SJSA1 (cell line): ENCODE measurements around the gene B2M. TPM values are rescaled to one million over a fixed set of nuclear protein-coding genes. Genes with fewer than 3 reads are reported as not detected.

Source experiments
- DNase-seq, 2 experiments: peaks; one replicate each; pipeline ENCODE4 v3.0.0-alpha.2; 2015 to 2020; ENCODE audit warnings: low spot score in 2 of 2, low read depth in 1 of 2
- H3K27ac ChIP-seq: fragments of 250-450 bp; sonication (Bioruptor Pico); 2 replicates; pipeline ENCODE4 v1.5.1; 2020; ENCODE audit warnings: mild to moderate bottlenecking, moderate library complexity
- H3K27me3 ChIP-seq: fragments of 250-450 bp; sonication (Bioruptor Pico); replicated peaks from 2 replicates; pipeline ENCODE4 v1.5.1; 2020; ENCODE audit warnings: mild to moderate bottlenecking, moderate library complexity
- H3K36me3 ChIP-seq: fragments of 250-450 bp; sonication (Bioruptor Pico); 2 replicates; pipeline ENCODE4 v1.5.1; 2020; ENCODE audit warnings: mild to moderate bottlenecking
- H3K4me1 ChIP-seq: fragments of 250-450 bp; sonication (Bioruptor Pico); replicated peaks from 2 replicates; pipeline ENCODE4 v1.6.1; 2021; ENCODE audit warnings: mild to moderate bottlenecking
- H3K4me3 ChIP-seq: fragments of 250-450 bp; sonication (Bioruptor Pico); 2 replicates; pipeline ENCODE4 v1.5.1; 2020; ENCODE audit warnings: mild to moderate bottlenecking
- H3K9me3 ChIP-seq: fragments of 250-450 bp; sonication (Bioruptor Pico); replicated peaks from 2 replicates; pipeline ENCODE4 v1.5.1; 2020; ENCODE audit warnings: mild to moderate bottlenecking
- total RNA-seq: library from RNA; depleted of rRNA; stranded (reverse); fragments of >200 nt; shearing (Covaris generic); gene quantifications from 2 replicates; pipeline ENCODE4 v1.2.3, GENCODE V29; 2014; rRNA removed

Gene B2M
- total RNA-seq = 7,277 and 7,743 TPM in 2 replicates

GRCh38 chr15:44711096-44711742, at the start of gene B2M, which contains the start of gene PATL2:
Gene B2M, plus strand, starts transcription at chr15:44711517. Its CDS starts 30 bp downstream, at chr15:44711547.
Gene PATL2, minus strand, starts transcription at chr15:44711323. Its CDS starts 34,833 bp downstream, at chr15:44676490.
- Histone ChIP-seq H3K36me3 (peaks cover 49% of the 10 kb centered on the region), H3K27ac (peak within 1 kb of the TSS; percentile 99), H3K4me3 (peak within 1 kb of the TSS; percentile 88), H3K4me1 (peaks cover 26% of the 10 kb centered on the region), H3K9me3 (no peaks in the 10 kb centered on the region), H3K27me3 (no peaks in the 10 kb centered on the region)
- DNase-seq = peak; percentile 96 to 98

GRCh38 chr15:44661576-44661975, 49.7 kb upstream of the B2M start:
- peaks cover 34% of the 10 kb centered on the region for H3K36me3 ChIP-seq
- H3K27me3 ChIP-seq = no peaks in the 10 kb centered on the region
- H3K4me3 ChIP-seq = no peak overlapping the region
- no peaks in the 10 kb centered on the region for H3K9me3 ChIP-seq
- DNase-seq = no peak
- no peak overlapping the region for H3K27ac ChIP-seq
- peaks cover 11% of the 10 kb centered on the region for H3K4me1 ChIP-seq

- DNase-seq = peak in 1 of 2 experiments; percentile 67
- Histone ChIP-seq H3K9me3 (no peaks in the 10 kb centered on the region), H3K4me1 (peaks cover 11% of the 10 kb centered on the region), H3K4me3 (peak overlapping the region; percentile 79), H3K27me3 (no peaks in the 10 kb centered on the region), H3K36me3 (peaks cover 26% of the 10 kb centered on the region), H3K27ac (peak overlapping the region; percentile 75)
Observed at GRCh38 chr15:44662478-44663409, 48.6 kb upstream of the B2M start.

- Histone ChIP-seq H3K27me3 (no peaks in the 10 kb centered on the region), H3K36me3 (peaks cover 19% of the 10 kb centered on the region), H3K27ac (peak within 1 kb of the TSS; percentile 75), H3K9me3 (no peaks in the 10 kb centered on the region), H3K4me3 (peak within 1 kb of the TSS; percentile 79), H3K4me1 (peaks cover 11% of the 10 kb centered on the region)
- DNase-seq = peak; percentile 95 to 98
Observed at GRCh38 chr15:44663410-44664308, 47.7 kb upstream of the B2M start, which contains the start of gene SPG11. Gene SPG11, minus strand, starts transcription at chr15:44663662. Its CDS starts 15 bp downstream, at chr15:44663647.

- Histone ChIP-seq H3K27me3 (no peaks in the 10 kb centered on the region), H3K9me3 (no peaks in the 10 kb centered on the region), H3K4me1 (peaks cover 11% of the 10 kb centered on the region), H3K4me3 (no peak overlapping the region), H3K36me3 (peaks cover 4% of the 10 kb centered on the region), H3K27ac (no peak overlapping the region)
- no peak for DNase-seq
Observed at GRCh38 chr15:44666210-44667038, 44.9 kb upstream of the B2M start.

GRCh38 chr15:44667039-44667360, 44.3 kb upstream of the B2M start:
- H3K27me3 ChIP-seq = no peaks in the 10 kb centered on the region
- no peaks in the 10 kb centered on the region for H3K9me3 ChIP-seq
- H3K4me1 ChIP-seq = peaks cover 10% of the 10 kb centered on the region
- H3K36me3 ChIP-seq = peaks cover 4% of the 10 kb centered on the region
- H3K4me3 ChIP-seq = no peak overlapping the region
- H3K27ac ChIP-seq = no peak overlapping the region
- no peak for DNase-seq

GRCh38 chr15:44668921-44669320, 42.4 kb upstream of the B2M start:
- no peaks in the 10 kb centered on the region for H3K27me3 ChIP-seq
- H3K9me3 ChIP-seq = no peaks in the 10 kb centered on the region
- no peak overlapping the region for H3K4me3 ChIP-seq
- H3K4me1 ChIP-seq = peaks cover 2% of the 10 kb centered on the region
- DNase-seq = no peak
- no peak overlapping the region for H3K27ac ChIP-seq
- H3K36me3 ChIP-seq = no peaks in the 10 kb centered on the region

GRCh38 chr15:44670087-44670950, 41.0 kb upstream of the B2M start:
- no peaks in the 10 kb centered on the region for H3K36me3 ChIP-seq
- no peak overlapping the region for H3K4me3 ChIP-seq
- H3K9me3 ChIP-seq = no peaks in the 10 kb centered on the region
- H3K27me3 ChIP-seq = no peaks in the 10 kb centered on the region
- DNase-seq = no peak
- H3K4me1 ChIP-seq = no peaks in the 10 kb centered on the region
- no peak overlapping the region for H3K27ac ChIP-seq

- no peaks in the 10 kb centered on the region for H3K36me3 ChIP-seq
- no peaks in the 10 kb centered on the region for H3K27me3 ChIP-seq
- no peak for DNase-seq
- H3K4me1 ChIP-seq = no peaks in the 10 kb centered on the region
- H3K4me3 ChIP-seq = no peak overlapping the region
- no peak overlapping the region for H3K27ac ChIP-seq
- H3K9me3 ChIP-seq = no peaks in the 10 kb centered on the region
Observed at GRCh38 chr15:44673639-44674038, 37.7 kb upstream of the B2M start.

- H3K36me3 ChIP-seq = no peaks in the 10 kb centered on the region
- no peaks in the 10 kb centered on the region for H3K9me3 ChIP-seq
- DNase-seq = no peak
- H3K27me3 ChIP-seq = no peaks in the 10 kb centered on the region; the same call in none of the 2 replicates
- H3K4me3 ChIP-seq = no peak overlapping the region
- no peaks in the 10 kb centered on the region for H3K4me1 ChIP-seq
- H3K27ac ChIP-seq = no peak overlapping the region
Observed at GRCh38 chr15:44675911-44676310, 35.4 kb upstream of the B2M start.

GRCh38 chr15:44676676-44677075, 34.6 kb upstream of the B2M start:
- no peak for DNase-seq
- Histone ChIP-seq H3K4me1 (no peaks in the 10 kb centered on the region), H3K27ac (no peak overlapping the region), H3K27me3 (no peaks in the 10 kb centered on the region; the same call in none of the 2 replicates), H3K36me3 (no peaks in the 10 kb centered on the region), H3K4me3 (no peak overlapping the region), H3K9me3 (no peaks in the 10 kb centered on the region)

- Histone ChIP-seq H3K36me3 (no peaks in the 10 kb centered on the region), H3K4me3 (no peak overlapping the region), H3K9me3 (no peaks in the 10 kb centered on the region), H3K27ac (no peak overlapping the region), H3K4me1 (peaks cover 8% of the 10 kb centered on the region), H3K27me3 (no peaks in the 10 kb centered on the region; the same call in none of the 2 replicates)
- DNase-seq = no peak
Observed at GRCh38 chr15:44682211-44682610, 29.1 kb upstream of the B2M start.
